Raji (cell line): ENCODE results near the gene CDHR3.

Source experiments
- POLR2A ChIP-seq: IDR thresholded peaks from 2 replicates; pipeline ENCODE4 v1.6.1; 2011; ENCODE audit warnings: low read depth, low read length, control low read depth; ENCODE audit not compliant: insufficient read depth

Gene CDHR3

GRCh38 chr7:106058928-106059324, 95.9 kb downstream of the CDHR3 start:
- no peak for TF ChIP-seq POLR2A

GRCh38 chr7:106059556-106059955, 96.5 kb downstream of the CDHR3 start:
- TF ChIP-seq POLR2A, result no peak

DNA sequence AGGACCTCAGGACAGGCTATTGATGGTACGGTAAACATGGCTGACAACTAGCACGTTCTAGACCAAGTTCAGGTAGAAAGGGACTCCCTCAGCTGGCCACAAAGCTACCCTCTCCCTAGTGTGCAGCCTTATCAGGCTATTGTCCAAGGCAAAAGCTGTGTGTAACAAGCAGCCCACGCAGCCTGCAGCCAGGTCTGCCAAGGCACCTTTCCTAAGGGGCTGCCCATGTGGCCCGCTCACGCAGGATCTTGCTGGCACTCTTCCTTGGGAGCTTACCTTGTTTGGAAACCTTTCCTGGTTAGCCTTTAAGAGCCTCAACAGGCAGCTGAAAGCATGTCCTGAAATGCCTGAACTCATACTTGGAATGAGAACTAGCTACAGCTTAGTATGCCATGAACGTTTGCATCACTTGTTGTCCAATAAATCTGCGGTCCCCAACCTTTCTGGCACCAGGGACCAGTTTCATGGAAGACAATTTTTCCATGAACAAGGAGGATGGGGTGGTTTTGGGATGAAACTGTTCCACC, 97.4 kb downstream of the CDHR3 start:
- TF ChIP-seq POLR2A, result no peak

GRCh38 chr7:106061301-106061979, 98.4 kb downstream of the CDHR3 start:
- TF ChIP-seq POLR2A, result no peak

DNA sequence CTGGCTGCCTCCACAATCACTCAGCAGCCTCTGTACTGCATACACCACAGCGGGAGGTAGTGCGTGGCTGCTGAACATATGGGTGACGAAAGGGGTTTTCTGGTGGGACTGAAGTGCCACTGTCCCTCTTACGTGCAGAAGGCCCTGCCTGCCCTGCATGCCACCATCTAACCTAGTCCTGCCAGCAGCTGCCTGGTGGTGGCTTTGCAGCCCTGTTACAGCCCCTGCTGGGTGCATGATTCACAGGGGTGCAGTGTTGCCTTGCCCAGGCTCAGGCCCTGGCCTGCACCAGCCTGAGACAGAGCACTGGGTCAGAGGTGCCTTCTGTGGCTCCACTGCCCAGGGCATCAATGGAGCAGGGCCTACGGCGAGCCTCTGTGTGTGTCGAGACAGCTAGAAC, 98.9 kb downstream of the CDHR3 start:
- TF ChIP-seq POLR2A, result peak; percentile 41; the same call in 1 of the 2 replicates

DNA sequence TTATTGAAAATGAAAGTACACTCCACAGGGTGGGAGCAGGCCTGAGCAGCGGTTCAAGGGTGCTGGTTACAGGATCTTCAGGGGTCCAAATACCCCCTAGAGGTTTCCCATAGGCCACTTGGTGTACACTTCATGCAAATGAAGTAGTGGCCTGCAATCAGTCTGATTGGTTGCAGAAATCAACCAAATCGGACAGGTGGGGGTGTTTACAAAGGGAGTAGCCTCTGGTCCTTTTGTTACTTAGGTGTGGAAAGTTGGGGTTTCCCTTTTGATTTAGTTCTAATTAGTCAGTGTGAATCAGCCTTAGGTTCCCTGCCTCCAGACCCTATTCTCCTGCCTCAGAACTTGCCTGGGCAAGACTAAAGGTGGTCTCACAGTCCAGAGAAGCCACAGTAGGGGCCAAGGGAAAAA, 99.5 kb downstream of the CDHR3 start:
- TF ChIP-seq POLR2A, result no peak

GRCh38 chr7:106063024-106063423, 100.0 kb downstream of the CDHR3 start:
- TF ChIP-seq POLR2A, result no peak

DNA sequence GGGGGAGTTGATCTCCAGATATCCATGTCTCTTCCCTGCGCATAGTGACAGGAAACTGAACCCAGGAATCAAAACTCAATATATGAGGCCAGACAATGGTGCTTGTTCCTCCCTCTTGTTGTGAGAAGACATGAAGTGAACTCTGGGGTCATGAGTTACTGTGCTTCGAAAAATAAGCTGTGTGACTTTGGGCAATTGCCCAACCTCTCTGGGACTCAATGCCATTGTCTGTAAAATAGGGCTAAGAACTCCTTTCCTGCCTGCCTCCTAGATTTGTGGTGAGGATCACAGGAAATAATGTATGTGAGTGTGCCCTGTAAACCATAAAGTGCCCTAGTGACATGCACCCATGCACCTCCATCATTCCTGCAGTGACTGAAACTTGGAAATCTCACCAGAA, 100.6 kb downstream of the CDHR3 start:
- TF ChIP-seq POLR2A, result no peak

GRCh38 chr7:106064316-106064715, 101.3 kb downstream of the CDHR3 start:
- no peak for TF ChIP-seq POLR2A

GRCh38 chr7:106064771-106065574, 101.9 kb downstream of the CDHR3 start:
- no peak for TF ChIP-seq POLR2A

DNA sequence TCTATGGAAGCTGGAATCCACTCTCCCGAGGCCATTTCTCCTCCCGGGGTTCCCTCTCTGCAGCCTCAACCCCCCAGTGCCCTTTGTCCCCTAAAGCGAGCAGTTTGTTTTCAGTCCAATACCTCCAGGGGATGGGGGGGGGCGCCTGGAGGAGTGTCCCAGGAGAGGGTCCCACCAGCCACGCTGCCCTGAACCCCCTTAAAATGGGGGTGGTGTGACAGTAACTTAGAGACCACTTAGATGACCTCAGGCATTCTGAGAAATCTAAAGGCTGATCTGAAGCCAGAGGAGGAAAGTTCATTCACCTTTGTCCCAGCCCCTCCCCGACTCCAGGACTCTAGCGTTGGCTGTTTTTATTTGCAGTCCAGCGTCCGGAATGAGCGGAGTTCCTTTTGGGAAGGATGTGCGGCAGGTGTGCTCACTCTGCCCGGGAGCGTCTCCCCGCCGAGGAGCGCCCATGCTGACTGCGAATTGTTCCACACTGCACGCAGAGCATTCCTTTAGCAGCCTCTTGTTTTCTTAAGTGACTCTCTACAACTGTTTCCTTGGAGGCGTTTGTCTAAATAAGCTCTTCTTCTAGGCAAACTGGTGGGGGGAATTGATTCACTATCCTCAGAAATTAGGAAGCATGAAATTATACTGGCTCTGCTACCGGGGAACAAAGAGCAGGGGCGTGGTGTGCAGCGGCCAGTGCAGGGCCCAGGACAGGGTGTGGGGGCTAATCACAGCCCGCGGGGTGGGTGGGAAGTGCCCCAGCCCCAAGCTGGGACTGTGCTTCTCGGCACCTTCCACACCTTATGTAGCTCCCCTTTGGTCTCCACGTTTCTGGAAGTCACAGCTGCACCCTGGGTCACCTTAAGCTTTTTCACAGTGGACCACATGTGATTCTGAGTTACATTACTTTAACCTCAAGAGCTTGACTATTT, 102.8 kb downstream of the CDHR3 start:
- no peak for TF ChIP-seq POLR2A

DNA sequence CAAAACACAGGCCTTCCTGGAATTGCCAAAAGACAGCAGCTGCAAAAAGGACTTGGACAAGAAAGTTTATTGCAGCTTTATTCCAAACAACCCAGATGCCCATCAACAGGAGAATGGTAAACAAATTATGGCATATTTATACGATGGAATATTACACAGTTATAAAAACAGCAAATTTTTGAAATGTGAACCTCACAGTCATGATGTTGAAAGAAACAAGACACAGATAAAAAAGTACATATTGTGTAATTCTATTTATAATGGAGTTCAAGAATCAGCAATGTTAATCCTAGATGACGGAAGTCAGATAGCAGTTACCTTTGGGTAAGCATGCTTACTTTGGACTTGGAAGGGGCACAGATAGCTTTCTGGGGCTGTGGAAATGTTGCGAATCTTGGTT, 104.6 kb downstream of the CDHR3 start:
- no peak for TF ChIP-seq POLR2A

DNA sequence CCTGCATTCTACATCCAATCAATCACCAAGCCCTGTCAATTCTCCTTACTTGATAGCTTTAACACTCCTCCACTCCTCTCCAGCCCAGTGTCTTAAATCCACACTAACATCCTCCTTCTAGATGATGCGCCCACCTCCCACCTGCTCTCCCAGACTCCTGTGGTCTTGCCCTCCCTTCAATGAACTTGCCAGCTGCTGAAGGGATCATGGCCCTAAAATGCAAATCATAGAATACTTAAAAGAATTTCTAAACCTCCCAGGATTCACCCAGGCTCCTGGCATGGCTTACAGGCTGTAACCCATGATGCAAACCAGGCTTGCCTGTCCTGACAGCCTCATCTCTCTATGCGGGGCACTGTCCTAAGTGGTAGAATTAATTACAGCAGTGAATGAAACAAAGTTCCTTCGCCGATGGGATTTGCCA, 105.5 kb downstream of the CDHR3 start:
- TF ChIP-seq POLR2A, result no peak

DNA sequence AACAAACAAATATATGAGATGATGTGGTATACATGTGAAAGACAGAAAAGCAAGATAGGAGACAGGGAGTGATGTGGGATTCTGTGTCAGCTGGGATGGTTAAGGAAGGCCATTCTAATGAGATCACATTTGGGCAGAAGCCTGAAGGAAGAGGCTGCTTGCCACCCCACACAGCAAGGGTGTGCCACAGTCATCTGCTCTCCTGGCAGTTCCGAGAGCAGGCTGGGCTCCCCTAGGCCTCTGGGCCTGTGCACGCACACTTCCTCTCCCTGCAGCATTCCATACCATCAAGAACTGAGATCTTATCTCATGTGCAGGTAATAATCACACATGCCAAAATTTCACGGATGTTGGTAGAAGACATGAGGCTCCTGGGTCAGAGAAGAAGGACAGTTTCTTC, 105.9 kb downstream of the CDHR3 start:
- TF ChIP-seq POLR2A, result no peak
